ENCODE results near the gene FGD6. TPM values are rescaled to one million over a fixed set of nuclear protein-coding genes. Genes with fewer than 3 reads are reported as not detected.

FGD6 gene
- total RNA-seq, 1 donor from 2014 or later = 31.5 TPM

GRCh38 chr12:95131589-95132340, 85.5 kb downstream of the FGD6 start:
- H3K27me3 ChIP-seq (ENCODE audit: control insufficient read depth, insufficient read depth, low read length) = no peaks in the 10 kb centered on the region
- DNase-seq (ENCODE audit: low read depth) = no peak
- TF ChIP-seq CTCF (IDR thresholded peaks at IDR 0.05; ENCODE audit: insufficient read depth, low read length, poor library complexity, severe bottlenecking) = no peak
- H3K4me3 ChIP-seq (ENCODE audit: low read depth, low read length) = no peak overlapping the region
- H3K36me3 ChIP-seq (ENCODE audit: control insufficient read depth, insufficient read depth, low read length) = peaks cover 1% of the 10 kb centered on the region

DNA sequence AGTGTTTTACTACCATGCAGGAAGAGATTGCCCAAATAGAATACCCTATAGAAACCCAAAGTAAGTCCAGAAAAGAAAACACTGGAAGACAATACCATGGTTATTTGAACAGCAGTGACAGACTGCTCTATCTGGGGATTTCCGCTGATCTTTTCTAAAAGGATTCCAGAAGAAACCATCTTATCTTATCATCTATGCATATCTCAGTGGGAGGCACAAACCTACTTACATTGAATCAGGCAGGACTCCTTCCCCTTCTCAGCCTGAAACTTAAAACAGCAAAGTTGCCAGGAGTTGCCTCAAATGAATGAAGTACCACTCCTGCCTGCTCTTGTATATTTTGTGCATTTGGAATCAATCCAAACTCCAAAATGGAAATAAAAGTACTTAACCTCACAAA, 87.2 kb downstream of the FGD6 start:
- Histone ChIP-seq H3K27me3 (ENCODE audit: control insufficient read depth, insufficient read depth, low read length) (no peaks in the 10 kb centered on the region), H3K4me3 (ENCODE audit: low read depth, low read length) (no peak overlapping the region), H3K36me3 (ENCODE audit: control insufficient read depth, insufficient read depth, low read length) (peaks cover 1% of the 10 kb centered on the region)
- TF ChIP-seq CTCF (IDR thresholded peaks at IDR 0.05; ENCODE audit: insufficient read depth, low read length, poor library complexity, severe bottlenecking) = no peak
- DNase-seq (ENCODE audit: low read depth) = no peak

GRCh38 chr12:95129115-95129514, 88.2 kb downstream of the FGD6 start:
- Histone ChIP-seq H3K27me3 (ENCODE audit: control insufficient read depth, insufficient read depth, low read length) (no peaks in the 10 kb centered on the region), H3K4me3 (ENCODE audit: low read depth, low read length) (no peak overlapping the region), H3K36me3 (ENCODE audit: control insufficient read depth, insufficient read depth, low read length) (peaks cover 1% of the 10 kb centered on the region)
- TF ChIP-seq CTCF (IDR thresholded peaks at IDR 0.05; ENCODE audit: insufficient read depth, low read length, poor library complexity, severe bottlenecking) = no peak
- DNase-seq (ENCODE audit: low read depth) = no peak

DNA sequence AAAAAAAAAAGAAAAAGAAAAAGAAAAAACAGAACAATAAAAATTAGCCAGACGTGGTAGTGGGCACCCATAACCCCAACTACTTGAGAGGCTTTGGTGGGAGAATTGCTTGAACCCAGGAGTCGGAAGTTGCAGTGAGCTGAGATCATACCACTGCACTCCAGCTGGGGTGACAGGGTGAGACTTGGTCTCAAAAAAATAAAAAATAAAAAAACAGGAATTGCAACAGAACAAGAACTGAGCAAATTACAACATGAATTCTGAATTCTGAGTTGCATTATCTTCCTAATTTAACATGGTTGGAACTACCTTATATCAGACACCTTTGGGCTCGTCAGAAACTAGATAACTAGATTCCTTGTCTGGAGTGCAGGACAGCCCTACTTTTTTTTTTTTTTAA, 90.5 kb downstream of the FGD6 start:
- DNase-seq (ENCODE audit: low read depth) = no peak
- H3K36me3 ChIP-seq (ENCODE audit: control insufficient read depth, insufficient read depth, low read length) = peaks cover 1% of the 10 kb centered on the region
- no peak for TF ChIP-seq CTCF (IDR thresholded peaks at IDR 0.05; ENCODE audit: insufficient read depth, low read length, poor library complexity, severe bottlenecking)

GRCh38 chr12:95126076-95126475, 91.2 kb downstream of the FGD6 start:
- peaks cover 1% of the 10 kb centered on the region for H3K36me3 ChIP-seq (ENCODE audit: control insufficient read depth, insufficient read depth, low read length)

More for the DNA sequence above, 90.5 kb downstream of the FGD6 start:
- Histone ChIP-seq H3K27me3 (ENCODE audit: control insufficient read depth, insufficient read depth, low read length) (no peaks in the 10 kb centered on the region), H3K4me3 (ENCODE audit: low read depth, low read length) (no peak overlapping the region)

More at GRCh38 chr12:95126076-95126475, 91.2 kb downstream of the FGD6 start:
- H3K27me3 ChIP-seq (ENCODE audit: control insufficient read depth, insufficient read depth, low read length) = no peaks in the 10 kb centered on the region
- TF ChIP-seq CTCF (IDR thresholded peaks at IDR 0.05; ENCODE audit: insufficient read depth, low read length, poor library complexity, severe bottlenecking) = no peak
- no peak for DNase-seq (ENCODE audit: low read depth)
- H3K4me3 ChIP-seq (ENCODE audit: low read depth, low read length) = no peak overlapping the region

All from kidney epithelial cell (primary cell).